ENCODE results near the gene FUOM.

DNA sequence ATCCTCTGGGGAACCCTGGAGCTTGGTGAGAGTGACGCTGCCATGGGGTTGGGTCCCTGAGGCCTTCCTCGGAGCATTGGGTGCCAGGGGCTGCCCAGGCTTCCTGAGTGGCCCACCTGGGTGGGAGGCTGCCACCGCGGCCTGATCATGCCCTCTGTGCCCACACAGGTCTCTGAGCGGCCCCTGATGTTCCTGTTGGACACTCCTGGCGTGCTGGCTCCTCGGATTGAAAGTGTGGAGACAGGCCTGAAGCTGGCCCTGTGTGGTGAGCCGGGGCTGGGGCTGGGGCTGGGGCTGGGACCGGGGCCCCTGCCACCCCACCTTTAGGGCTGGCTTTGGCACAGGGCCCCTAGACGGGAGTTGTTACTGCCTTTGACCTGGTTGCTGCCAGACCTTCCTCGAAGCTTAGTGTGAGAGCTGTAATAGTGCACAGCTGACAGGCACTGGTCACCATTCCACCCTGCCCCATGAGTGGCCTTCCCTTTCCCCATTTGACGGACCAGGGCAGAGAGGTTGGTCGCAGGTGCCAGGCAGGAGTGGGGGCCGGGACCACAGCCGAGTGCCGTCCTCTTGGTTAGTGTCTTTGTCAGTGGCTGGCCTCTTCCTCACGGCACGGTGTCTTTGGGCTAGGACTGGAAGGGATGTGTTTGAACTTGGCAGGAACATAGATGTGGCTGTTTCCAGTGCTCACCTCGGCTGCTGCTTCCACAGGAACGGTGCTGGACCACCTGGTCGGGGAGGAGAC is 44.3 kb upstream of the FUOM start:
- TF ChIP-seq SMC3 (conservative IDR thresholded peaks at IDR 0.05; ENCODE audit: poor library complexity) (no peak), EZH2 (IDR thresholded peaks at IDR 0.05; ENCODE audit: borderline replicate concordance, insufficient read depth, low read length, poor library complexity, severe bottlenecking) (no peak)
- TF ChIP-seq, protein P1, sequence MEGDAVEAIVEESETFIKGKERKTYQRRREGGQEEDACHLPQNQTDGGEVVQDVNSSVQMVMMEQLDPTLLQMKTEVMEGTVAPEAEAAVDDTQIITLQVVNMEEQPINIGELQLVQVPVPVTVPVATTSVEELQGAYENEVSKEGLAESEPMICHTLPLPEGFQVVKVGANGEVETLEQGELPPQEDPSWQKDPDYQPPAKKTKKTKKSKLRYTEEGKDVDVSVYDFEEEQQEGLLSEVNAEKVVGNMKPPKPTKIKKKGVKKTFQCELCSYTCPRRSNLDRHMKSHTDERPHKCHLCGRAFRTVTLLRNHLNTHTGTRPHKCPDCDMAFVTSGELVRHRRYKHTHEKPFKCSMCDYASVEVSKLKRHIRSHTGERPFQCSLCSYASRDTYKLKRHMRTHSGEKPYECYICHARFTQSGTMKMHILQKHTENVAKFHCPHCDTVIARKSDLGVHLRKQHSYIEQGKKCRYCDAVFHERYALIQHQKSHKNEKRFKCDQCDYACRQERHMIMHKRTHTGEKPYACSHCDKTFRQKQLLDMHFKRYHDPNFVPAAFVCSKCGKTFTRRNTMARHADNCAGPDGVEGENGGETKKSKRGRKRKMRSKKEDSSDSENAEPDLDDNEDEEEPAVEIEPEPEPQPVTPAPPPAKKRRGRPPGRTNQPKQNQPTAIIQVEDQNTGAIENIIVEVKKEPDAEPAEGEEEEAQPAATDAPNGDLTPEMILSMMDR (IDR thresholded peaks at IDR 0.05; ENCODE audit: poor library complexity, severe bottlenecking), result no peak

Data from neural cell (in vitro differentiated cells).